Measurements from ENCODE around the gene MUC5AC.

The MUC5AC gene

DNA sequence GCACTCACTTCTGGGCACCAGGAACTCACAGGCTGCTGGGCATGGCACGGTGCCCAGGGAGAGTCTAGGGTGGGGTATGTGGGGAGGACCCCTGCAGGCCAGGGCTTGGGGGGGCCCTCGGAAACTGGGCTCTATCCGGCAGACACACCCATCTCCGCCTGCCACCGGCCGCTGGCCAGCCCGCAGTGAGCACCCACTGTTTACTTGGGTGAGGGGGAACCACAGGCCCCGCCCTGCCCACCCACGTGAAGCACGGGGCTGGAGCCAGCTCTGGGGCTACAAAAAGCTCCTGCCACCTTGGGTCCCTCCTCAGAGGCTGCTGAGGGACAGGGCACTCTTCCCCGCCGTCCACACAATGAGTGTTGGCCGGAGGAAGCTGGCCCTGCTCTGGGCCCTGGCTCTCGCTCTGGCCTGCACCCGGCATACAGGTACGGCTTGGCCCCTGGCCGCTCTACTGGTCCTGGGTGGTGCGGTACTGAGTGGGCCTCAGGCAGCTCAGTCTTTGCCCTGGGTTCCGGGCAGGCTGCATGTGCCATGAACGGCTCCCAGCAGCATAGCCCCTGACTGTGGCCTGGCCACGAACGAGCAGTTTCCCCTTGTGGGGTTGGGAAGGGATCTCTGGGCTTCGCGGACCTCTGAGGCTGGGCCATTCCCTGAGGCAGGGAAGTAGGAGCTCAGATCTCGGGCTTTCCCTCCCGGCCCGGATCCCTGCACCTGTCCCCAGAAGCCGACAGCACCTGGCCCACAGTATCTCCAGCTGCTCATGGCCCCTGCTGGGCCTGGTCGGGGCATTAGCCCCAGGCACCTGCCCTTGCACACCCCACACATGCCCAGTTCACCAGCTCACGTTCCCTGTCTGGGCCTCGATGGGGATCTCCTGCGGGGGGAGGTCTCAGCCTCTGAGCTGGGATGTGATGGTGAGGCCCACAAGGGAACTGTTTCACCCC, at the start of gene MUC5AC:
MUC5AC (plus strand) TSS at position 309 of the 947 bp plus-strand sequence; CDS start at position 356, 47 bp downstream.
- H3K4me3 ChIP-seq (ENCODE audit: low read length) = no peak within 1 kb of the TSS
- no peaks in the 10 kb centered on the region for H3K9me3 ChIP-seq (ENCODE audit: insufficient read depth, low read length)
- no peaks in the 10 kb centered on the region for H4K20me1 ChIP-seq (ENCODE audit: insufficient read depth, low read length)
- no peak within 1 kb of the TSS for H3K4me2 ChIP-seq (ENCODE audit: low read length)
- no peaks in the 10 kb centered on the region for H3K79me2 ChIP-seq (ENCODE audit: low read length)
- H2AFZ ChIP-seq (ENCODE audit: low read depth, low read length) = no peak within 1 kb of the TSS
- TF ChIP-seq EZH2phosphoT487 (IDR thresholded peaks at IDR 0.05; ENCODE audit: low read depth) (no peak), CTCF (IDR thresholded peaks at IDR 0.05; ENCODE audit: low read depth, low read length) (no peak)
- no peaks in the 10 kb centered on the region for H3K36me3 ChIP-seq (replicated peaks; ENCODE audit: low read depth, low read length)
- H3K27me3 ChIP-seq (ENCODE audit: low read depth, low read length) = 0 out of 2 replicates have a peak, but pooled peaks cover 9% of the 10 kb centered on the region
- peaks cover 19% of the 10 kb centered on the region for H3K4me1 ChIP-seq (ENCODE audit: low read length)
- no peak within 1 kb of the TSS for H3K27ac ChIP-seq (ENCODE audit: low read length)
- H3K9ac ChIP-seq (ENCODE audit: low read length) = no peak within 1 kb of the TSS

DNA sequence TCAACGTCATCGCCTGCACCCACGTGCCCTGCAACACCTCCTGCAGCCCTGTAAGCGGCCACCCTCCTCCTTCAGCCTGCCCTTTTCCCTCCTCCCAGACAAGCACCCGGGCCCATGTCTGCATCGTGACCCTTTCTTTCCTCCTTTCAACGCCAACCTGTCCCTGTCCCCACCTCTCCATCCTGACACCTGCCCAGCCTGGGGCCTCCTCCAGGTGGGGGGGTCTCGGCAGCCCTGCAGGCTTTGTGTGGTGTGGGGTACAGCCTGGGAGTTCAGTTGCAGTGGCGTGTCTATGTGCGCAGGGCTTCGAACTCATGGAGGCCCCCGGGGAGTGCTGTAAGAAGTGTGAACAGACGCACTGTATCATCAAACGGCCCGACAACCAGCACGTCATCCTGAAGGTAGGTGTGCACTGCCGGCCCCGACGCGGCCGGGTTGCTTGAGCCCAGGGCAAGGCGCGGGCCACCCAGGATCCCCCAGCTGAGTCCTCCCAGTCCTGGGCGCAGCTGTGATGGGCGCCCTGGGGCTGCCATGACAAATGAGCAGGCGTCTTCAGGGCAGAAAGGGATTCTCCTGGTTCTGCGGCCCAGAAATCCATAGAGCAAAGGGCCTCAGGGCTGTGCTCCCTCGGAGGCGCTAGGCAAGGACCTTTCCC, 49.4 kb upstream of the MUC5AC start:
- TF ChIP-seq EZH2phosphoT487 (IDR thresholded peaks at IDR 0.05; ENCODE audit: low read depth) (no peak), CTCF (IDR thresholded peaks at IDR 0.05; ENCODE audit: low read depth, low read length) (no peak)

GRCh38 chr11:1109101-1109917, 48.4 kb upstream of the MUC5AC start:
- TF ChIP-seq EZH2phosphoT487 (IDR thresholded peaks at IDR 0.05; ENCODE audit: low read depth) (no peak), CTCF (IDR thresholded peaks at IDR 0.05; ENCODE audit: low read depth, low read length) (no peak)
- no peak overlapping the region for H3K9ac ChIP-seq (ENCODE audit: low read length)
- no peak overlapping the region for H3K4me2 ChIP-seq (ENCODE audit: low read length)
- H2AFZ ChIP-seq (ENCODE audit: low read depth, low read length) = no peak overlapping the region
- no peak overlapping the region for H3K27ac ChIP-seq (ENCODE audit: low read length)
- no peak overlapping the region for H3K4me3 ChIP-seq (ENCODE audit: low read length)
- no peaks in the 10 kb centered on the region for H3K4me1 ChIP-seq (ENCODE audit: low read length)
- H3K27me3 ChIP-seq (ENCODE audit: low read depth, low read length) = no peaks in the 10 kb centered on the region
- no peaks in the 10 kb centered on the region for H4K20me1 ChIP-seq (ENCODE audit: insufficient read depth, low read length)
- H3K9me3 ChIP-seq (ENCODE audit: insufficient read depth, low read length) = no peaks in the 10 kb centered on the region
- H3K36me3 ChIP-seq (replicated peaks; ENCODE audit: low read depth, low read length) = no peaks in the 10 kb centered on the region
- no peaks in the 10 kb centered on the region for H3K79me2 ChIP-seq (ENCODE audit: low read length)

More for the DNA sequence above, 49.4 kb upstream of the MUC5AC start:
- no peak overlapping the region for H3K4me3 ChIP-seq (ENCODE audit: low read length)
- H3K9me3 ChIP-seq (ENCODE audit: insufficient read depth, low read length) = no peaks in the 10 kb centered on the region
- H3K79me2 ChIP-seq (ENCODE audit: low read length) = no peaks in the 10 kb centered on the region
- no peak overlapping the region for H2AFZ ChIP-seq (ENCODE audit: low read depth, low read length)
- H3K36me3 ChIP-seq (replicated peaks; ENCODE audit: low read depth, low read length) = no peaks in the 10 kb centered on the region
- no peaks in the 10 kb centered on the region for H4K20me1 ChIP-seq (ENCODE audit: insufficient read depth, low read length)
- H3K27ac ChIP-seq (ENCODE audit: low read length) = no peak overlapping the region
- H3K4me2 ChIP-seq (ENCODE audit: low read length) = no peak overlapping the region
- H3K4me1 ChIP-seq (ENCODE audit: low read length) = no peaks in the 10 kb centered on the region
- no peaks in the 10 kb centered on the region for H3K27me3 ChIP-seq (ENCODE audit: low read depth, low read length)
- no peak overlapping the region for H3K9ac ChIP-seq (ENCODE audit: low read length)
